B cell (primary cell): Measurements from ENCODE around the gene CAPN14. TPM values are rescaled to one million over a fixed set of nuclear protein-coding genes. Genes with fewer than 3 reads are reported as not detected.

ENCODE experiments used
- ATAC-seq: fragments of 200-7000 bp; cut with Tn5 transposase; one replicate; pipeline ENCODE4 v1.10.0; 2021; ENCODE audit warnings: low read depth, mild to moderate bottlenecking, moderate number of reproducible peaks, moderate library complexity
- CTCF ChIA-PET: fragments of 350-600 bp; sonication (Branson Sonifier 250); formaldehyde crosslinking; loops from one replicate; lab custom pipeline; 2021; ENCODE audit warnings: antibody characterized with exemption, inconsistent platforms; lab: Charles Lee
- POLR2A ChIA-PET: fragments of 350-600 bp; sonication (Branson Sonifier 250); formaldehyde crosslinking; loops from one replicate; lab custom pipeline; 2021; ENCODE audit warnings: antibody characterized with exemption; lab: Charles Lee
- DNase-seq: peaks from one replicate; pipeline ENCODE4 v3.0.0; 2013
- H2AFZ ChIP-seq: 2 replicates; pipeline ENCODE4 v1.6.1; 2012; ENCODE audit warnings: mild to moderate bottlenecking, low read depth, low read length; ENCODE audit not compliant: insufficient read depth, poor library complexity, severe bottlenecking
- H3K27ac ChIP-seq, 2 donors: 1 replicate in 1 of 2; 2 replicates in 1 of 2; pipeline ENCODE4 v1.5.1; 2012 to 2013; ENCODE audit warnings: low read length in 2 of 2, mild to moderate bottlenecking in 2 of 2, moderate library complexity in 1 of 2
- H3K27me3 ChIP-seq, 4 experiments: fragments of 200-600 bp in 1 of 4; sonication (generic) in 1 of 4; replicated peaks in 1 of 4; 1 replicate in 2 of 4; 2 replicates in 2 of 4; pipeline versions ENCODE4 v1.6.1 to v1.7.0; 2013 to 2016; ENCODE audit warnings: low read length in 3 of 4, mild to moderate bottlenecking in 2 of 4, mixed read lengths in 1 of 4, moderate library complexity in 1 of 4; ENCODE audit not compliant: insufficient read depth in 4 of 4, control insufficient read depth in 3 of 4; ENCODE audit errors: control extremely low read depth in 1 of 4
- H3K36me3 ChIP-seq, 2 experiments: replicated peaks in 1 of 2; 1 replicate in 1 of 2; 2 replicates in 1 of 2; pipeline versions ENCODE4 v1.6.1 to v1.7.1; 2013; ENCODE audit warnings: low read length in 1 of 2; ENCODE audit not compliant: insufficient read depth in 2 of 2, control insufficient read depth in 1 of 2; ENCODE audit errors: control extremely low read depth in 1 of 2, extremely low read depth in 1 of 2
- H3K4me1 ChIP-seq, 2 donors: fragments of 200-600 bp in 1 of 2; sonication (generic) in 1 of 2; 1 replicate in 1 of 2; 2 replicates in 1 of 2; pipeline versions ENCODE4 v1.5.1 to v1.6.1; 2013 to 2017; ENCODE audit warnings: low read length in 2 of 2; ENCODE audit not compliant: control insufficient read depth in 2 of 2, insufficient read depth in 2 of 2
- H3K4me2 ChIP-seq: replicated peaks from 2 replicates; pipeline ENCODE3; 2012; ENCODE audit warnings: mild to moderate bottlenecking, low read depth, low read length; ENCODE audit not compliant: poor library complexity, severe bottlenecking
- H3K4me3 ChIP-seq, 5 experiments: fragments of 200-600 bp in 1 of 5; sonication (generic) in 1 of 5; 1 replicate in 3 of 5; 2 replicates in 2 of 5; pipeline versions ENCODE4 v1.5.1 to v1.7.0; 2011 to 2016; ENCODE audit warnings: low read length in 4 of 5, mild to moderate bottlenecking in 4 of 5, low read depth in 2 of 5, control low read depth in 1 of 5, moderate library complexity in 1 of 5; ENCODE audit not compliant: insufficient read depth in 1 of 5; ENCODE audit errors: control extremely low read depth in 1 of 5, extremely low read depth in 1 of 5
- H3K79me2 ChIP-seq: fragments of 200-600 bp; sonication (generic); one replicate; pipeline ENCODE4 v1.6.0; 2016; ENCODE audit warnings: low read length; ENCODE audit not compliant: control insufficient read depth, insufficient read depth
- H3K9ac ChIP-seq: fragments of 200-600 bp; sonication (generic); 2 replicates; pipeline ENCODE4 v1.6.1; 2017; ENCODE audit warnings: mild to moderate bottlenecking, low read length, moderate library complexity
- H3K9me3 ChIP-seq, 3 donors: one replicate each; pipeline versions ENCODE4 v1.6.1 to v1.7.1; 2013; ENCODE audit warnings: low read length in 2 of 3; ENCODE audit not compliant: control insufficient read depth in 2 of 3, insufficient read depth in 1 of 3; ENCODE audit errors: control extremely low read depth in 1 of 3
- H4K20me1 ChIP-seq: 2 replicates; pipeline ENCODE4 v1.6.0; 2012; ENCODE audit warnings: mild to moderate bottlenecking, low read length; ENCODE audit not compliant: insufficient read depth, control insufficient read depth, poor library complexity, severe bottlenecking
- H3K27ac Mint-ChIP-seq: one replicate; pipeline ENCODE4 v1.8.0; 2021; ENCODE audit warnings: mixed read lengths
- H3K27me3 Mint-ChIP-seq: one replicate; pipeline ENCODE4 v1.8.0; 2021; ENCODE audit warnings: mixed read lengths
- H3K4me1 Mint-ChIP-seq: one replicate; pipeline ENCODE4 v1.8.0; 2021; ENCODE audit warnings: mixed read lengths
- H3K4me3 Mint-ChIP-seq: one replicate; pipeline ENCODE4 v1.8.0; 2021; ENCODE audit warnings: mixed read lengths
- H3K9me3 Mint-ChIP-seq: one replicate; pipeline ENCODE4 v1.8.0; 2022; ENCODE audit warnings: mixed read lengths; ENCODE audit not compliant: insufficient read depth
- EZH2 ChIP-seq: IDR thresholded peaks from 2 replicates; pipeline ENCODE4 v1.6.1; 2012; ENCODE audit warnings: borderline replicate concordance, low read depth, mild to moderate bottlenecking, moderate library complexity, low read length; ENCODE audit not compliant: insufficient read depth, poor library complexity, severe bottlenecking
- WGBS: methylation state at CpG from one replicate; pipeline ENCODE4 v1.1.5; 2013; ENCODE audit warnings: missing lambda C conversion rate; ENCODE audit not compliant: insufficient coverage; 5-methylcytosine and 5-hydroxymethylcytosine counted together
- intact Hi-C: fragments of 100-400 bp; cut with micrococcal nuclease; formaldehyde crosslinking; loops from one replicate; pipeline ENCODE4 v1.10.0; 2022
- polyA plus RNA-seq: library from polyadenylated mRNA; depleted of rRNA; stranded (reverse); fragments of >200 nt; gene quantifications from 2 replicates; pipeline ENCODE4 v1.2.3, GENCODE V29; 2012
- total RNA-seq, 2 donors: library from RNA; stranded (reverse); fragments of 120-200 nt in 1 of 2; gene quantifications; 1 replicate in 1 of 2; 2 replicates in 1 of 2; pipeline versions ENCODE4 v1.2.3 to v1.2.4, GENCODE V29; 2013 to 2022
- TF ChIP-seq, protein P1 (sequence below): fragments of 200-600 bp; IDR thresholded peaks from one replicate; pipeline ENCODE4 v1.8.0; 2022; ENCODE audit warnings: antibody characterized with exemption, mild to moderate bottlenecking

The CAPN14 gene
- total and polyA plus RNA-seq, 2 donors (not counting 1 experiment from before 2014, with no cell fraction given): 2.5 to 7.8 TPM

DNA sequence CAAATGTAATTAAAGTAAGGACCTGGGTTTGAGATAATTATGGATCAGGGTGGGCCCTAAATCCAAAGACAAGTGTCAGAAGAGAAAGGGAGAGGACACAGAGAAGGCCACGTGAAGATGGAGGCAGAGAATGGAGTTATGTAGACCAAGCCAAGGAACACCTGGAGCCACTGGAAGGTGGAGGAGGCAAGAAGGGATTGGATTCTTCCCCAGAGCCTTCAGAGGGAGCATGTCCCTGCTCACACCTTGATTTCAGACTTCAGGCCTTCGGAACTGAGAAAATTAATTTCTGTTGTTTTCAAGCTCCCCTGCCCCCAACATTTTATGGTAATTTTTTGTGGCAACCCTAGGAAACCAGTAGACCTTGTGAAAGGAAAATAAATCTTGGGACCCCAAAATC lies 19.6 kb downstream of the CAPN14 start:
- H3K27ac ChIP-seq: no peak overlapping the region
- H3K27me3 ChIP-seq: no peaks in the 10 kb centered on the region
- peaks cover 0 to 8% of the 10 kb centered on the region in 2 donors for H3K4me1 ChIP-seq
- intact Hi-C loops: no loop called here
- H3K79me2 ChIP-seq: no peaks in the 10 kb centered on the region
- ATAC-seq (no peak), DNase-seq (no peak)
- H3K4me2 ChIP-seq: no peak overlapping the region
- whole genome bisulfite sequencing: 100% methylated on average over 1 of the region's 2 CpGs
- TF ChIP-seq, protein P1, sequence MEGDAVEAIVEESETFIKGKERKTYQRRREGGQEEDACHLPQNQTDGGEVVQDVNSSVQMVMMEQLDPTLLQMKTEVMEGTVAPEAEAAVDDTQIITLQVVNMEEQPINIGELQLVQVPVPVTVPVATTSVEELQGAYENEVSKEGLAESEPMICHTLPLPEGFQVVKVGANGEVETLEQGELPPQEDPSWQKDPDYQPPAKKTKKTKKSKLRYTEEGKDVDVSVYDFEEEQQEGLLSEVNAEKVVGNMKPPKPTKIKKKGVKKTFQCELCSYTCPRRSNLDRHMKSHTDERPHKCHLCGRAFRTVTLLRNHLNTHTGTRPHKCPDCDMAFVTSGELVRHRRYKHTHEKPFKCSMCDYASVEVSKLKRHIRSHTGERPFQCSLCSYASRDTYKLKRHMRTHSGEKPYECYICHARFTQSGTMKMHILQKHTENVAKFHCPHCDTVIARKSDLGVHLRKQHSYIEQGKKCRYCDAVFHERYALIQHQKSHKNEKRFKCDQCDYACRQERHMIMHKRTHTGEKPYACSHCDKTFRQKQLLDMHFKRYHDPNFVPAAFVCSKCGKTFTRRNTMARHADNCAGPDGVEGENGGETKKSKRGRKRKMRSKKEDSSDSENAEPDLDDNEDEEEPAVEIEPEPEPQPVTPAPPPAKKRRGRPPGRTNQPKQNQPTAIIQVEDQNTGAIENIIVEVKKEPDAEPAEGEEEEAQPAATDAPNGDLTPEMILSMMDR: no peak
- TF ChIP-seq EZH2: no peak
- no peak overlapping the region for H3K4me3 ChIP-seq
- ChIA-PET POLR2A (no interaction called here), CTCF (interaction anchor here (0.8 kb wide), 1 partner anchor 26 kb away, joined by 3 read pairs; no protein-coding TSS in a partner anchor)
- peaks cover 13% of the 10 kb centered on the region for H3K4me1 Mint-ChIP-seq
- no peak overlapping the region for H3K4me3 Mint-ChIP-seq
- H2AFZ ChIP-seq: no peak overlapping the region
- H4K20me1 ChIP-seq: no peaks in the 10 kb centered on the region
- peaks cover under 1 to 1% of the 10 kb centered on the region in 2 experiments for H3K36me3 ChIP-seq
- H3K9me3 Mint-ChIP-seq: no peaks in the 10 kb centered on the region
- no peaks in the 10 kb centered on the region for H3K27me3 Mint-ChIP-seq
- no peak overlapping the region for H3K27ac Mint-ChIP-seq
- no peak overlapping the region for H3K9ac ChIP-seq
- H3K9me3 ChIP-seq: no peaks in the 10 kb centered on the region

DNA sequence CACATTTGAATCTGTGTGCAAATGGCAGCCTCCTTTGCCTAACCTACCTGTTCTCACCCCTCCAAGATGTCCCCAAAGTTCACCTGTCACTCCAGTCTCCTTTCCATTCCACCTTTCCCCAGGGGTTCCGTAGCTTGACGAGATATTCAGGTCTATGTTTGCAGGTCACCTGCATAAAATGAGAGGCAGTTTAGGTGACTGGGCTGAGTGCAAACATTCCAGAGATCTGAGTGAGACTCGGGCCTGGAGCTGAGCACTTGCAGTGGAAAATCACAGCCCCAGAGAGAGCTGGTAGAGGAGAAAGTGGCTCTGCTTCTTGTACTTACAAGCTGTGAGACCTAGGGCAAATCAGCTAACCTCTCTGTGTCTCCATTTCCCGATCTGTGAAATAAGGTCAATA lies 20.1 kb downstream of the CAPN14 start:
- intact Hi-C loops: no loop called here
- H4K20me1 ChIP-seq: no peaks in the 10 kb centered on the region
- no peak overlapping the region for H2AFZ ChIP-seq
- no peaks in the 10 kb centered on the region for H3K79me2 ChIP-seq
- DNase-seq (no peak), ATAC-seq (no peak)
- no peak overlapping the region for H3K4me3 Mint-ChIP-seq
- H3K36me3 ChIP-seq: peaks cover 1 to 4% of the 10 kb centered on the region in 2 experiments
- peak overlapping the region; percentile 16 for H3K27ac Mint-ChIP-seq
- POLR2A ChIA-PET: no interaction called here
- TF ChIP-seq, protein P1: no peak
- TF ChIP-seq EZH2: no peak
- H3K4me1 Mint-ChIP-seq: peaks cover 13% of the 10 kb centered on the region
- no peaks in the 10 kb centered on the region for H3K9me3 ChIP-seq
- 100% methylated on average over 3 of the region's 4 CpGs for WGBS
- H3K27ac ChIP-seq: no peak overlapping the region
- no peak overlapping the region for H3K9ac ChIP-seq
- H3K9me3 Mint-ChIP-seq: no peaks in the 10 kb centered on the region
- H3K27me3 ChIP-seq: no peaks in the 10 kb centered on the region
- CTCF ChIA-PET: interaction anchor here (0.8 kb wide), 1 partner anchor 25 kb away, joined by 3 read pairs; no protein-coding TSS in a partner anchor
- no peaks in the 10 kb centered on the region for H3K27me3 Mint-ChIP-seq
- H3K4me2 ChIP-seq: no peak overlapping the region
- H3K4me3 ChIP-seq: no peak overlapping the region
- H3K4me1 ChIP-seq: peaks cover 0 to 8% of the 10 kb centered on the region in 2 donors
